A549 (cell line): ENCODE data around the gene UBAC1.

Experiments used
- CHD4 ChIP-seq: fragments of 200-600 bp; sonication (generic); IDR thresholded peaks from 2 replicates; pipeline ENCODE4 v1.6.1; 2016; ENCODE audit warnings: antibody characterized with exemption, mild to moderate bottlenecking, borderline replicate concordance
- EP300 ChIP-seq, 2 experiments: fragments of >200 bp; sonication (Bioruptor Twin); formaldehyde crosslinking; IDR thresholded peaks; 2 replicates in 1 of 2; 3 replicates in 1 of 2; pipeline ENCODE4 v1.6.1; 2016 to 2017
- FOSL2 ChIP-seq, 2 experiments: fragments of 450-650 bp in 1 of 2; fragments of >200 bp in 1 of 2; sonication (Bioruptor Twin) in 1 of 2; formaldehyde crosslinking; IDR thresholded peaks; 2 replicates each; pipeline versions ENCODE4 v1.5.0 to v1.6.1; 2016 to 2020; ENCODE audit warnings: mild to moderate bottlenecking in 1 of 2, moderate library complexity in 1 of 2
- JUN ChIP-seq, 2 experiments: fragments of >200 bp; sonication (Bioruptor Twin); formaldehyde crosslinking; IDR thresholded peaks; 2 replicates in 1 of 2; 3 replicates in 1 of 2; pipeline ENCODE4 v1.6.1; 2016 to 2017
- MYC ChIP-seq: IDR thresholded peaks from 2 replicates; pipeline ENCODE4 v1.6.1; 2012; ENCODE audit warnings: mild to moderate bottlenecking, inconsistent platforms, low read length, improper control_type of control experiment, borderline replicate concordance
- PHF8 ChIP-seq: fragments of 200-600 bp; sonication (generic); IDR thresholded peaks from 2 replicates; pipeline ENCODE4 v1.6.1; 2016; ENCODE audit warnings: low read depth, mild to moderate bottlenecking, antibody characterized with exemption, moderate library complexity, borderline replicate concordance
- POLR2A ChIP-seq: IDR thresholded peaks from 2 replicates; pipeline ENCODE4 v1.6.1; 2012; ENCODE audit warnings: mild to moderate bottlenecking, low read length
- RAD21 ChIP-seq, 2 experiments: fragments of >200 bp in 1 of 2; sonication (Bioruptor Twin) in 1 of 2; formaldehyde crosslinking in 1 of 2; IDR thresholded peaks in 1 of 2; conservative IDR thresholded peaks in 1 of 2; 2 replicates in 1 of 2; 3 replicates in 1 of 2; pipeline ENCODE4 v1.6.1; 2012 to 2018; ENCODE audit warnings: inconsistent platforms in 1 of 2
- SMC3 ChIP-seq: fragments of >200 bp; sonication (Bioruptor Twin); formaldehyde crosslinking; IDR thresholded peaks from 3 replicates; pipeline ENCODE4 v1.6.1; 2018; ENCODE audit warnings: inconsistent platforms
- ZC3H11A ChIP-seq: fragments of 450-650 bp; IDR thresholded peaks from 2 replicates; pipeline ENCODE4 v1.6.1; 2014; ENCODE audit warnings: antibody characterized with exemption, mild to moderate bottlenecking
- TF ChIP-seq, protein P1 (sequence below): fragments of >200 bp; sonication (Bioruptor Twin); formaldehyde crosslinking; IDR thresholded peaks from 3 replicates; pipeline ENCODE4 v1.5.1; 2016
- TF ChIP-seq, protein P2 (sequence below): IDR thresholded peaks from 2 replicates; pipeline ENCODE4 v1.6.1; 2012

DNA sequence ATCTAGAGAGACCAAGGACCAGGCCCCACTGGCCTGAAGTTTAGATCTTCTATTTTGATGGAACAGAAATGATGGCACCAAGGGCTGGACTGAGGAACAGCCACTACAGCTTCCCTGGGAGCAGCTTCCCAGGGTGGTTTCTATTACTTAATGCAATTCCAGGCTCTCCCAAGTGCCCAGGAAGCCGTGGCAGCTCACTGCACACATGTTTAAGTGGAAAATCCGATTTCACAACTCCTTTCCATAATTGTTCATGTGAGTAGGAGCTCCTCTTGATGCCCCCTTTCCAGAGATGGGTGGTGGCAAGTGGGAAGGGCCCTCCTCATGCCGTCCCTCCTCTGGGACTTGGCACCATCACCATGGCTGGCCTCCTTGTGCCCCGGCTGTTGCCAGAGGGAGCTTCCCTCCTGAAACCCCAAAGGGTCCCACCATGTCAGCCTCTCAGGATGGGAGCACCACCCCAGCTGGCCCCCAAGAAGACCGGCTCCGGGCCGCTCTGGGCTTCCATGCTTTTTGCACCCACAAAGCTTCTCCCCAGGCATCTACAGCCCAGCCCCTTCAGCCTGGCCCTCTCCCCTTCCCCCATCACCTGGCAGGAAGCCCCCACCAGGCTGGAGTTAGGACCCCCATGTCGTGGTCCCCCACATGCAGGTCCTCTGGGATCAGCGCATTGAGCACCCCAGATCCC is 9.1 kb upstream of the UBAC1 start:
- TF ChIP-seq SMC3 = no peak
- TF ChIP-seq, protein P1, sequence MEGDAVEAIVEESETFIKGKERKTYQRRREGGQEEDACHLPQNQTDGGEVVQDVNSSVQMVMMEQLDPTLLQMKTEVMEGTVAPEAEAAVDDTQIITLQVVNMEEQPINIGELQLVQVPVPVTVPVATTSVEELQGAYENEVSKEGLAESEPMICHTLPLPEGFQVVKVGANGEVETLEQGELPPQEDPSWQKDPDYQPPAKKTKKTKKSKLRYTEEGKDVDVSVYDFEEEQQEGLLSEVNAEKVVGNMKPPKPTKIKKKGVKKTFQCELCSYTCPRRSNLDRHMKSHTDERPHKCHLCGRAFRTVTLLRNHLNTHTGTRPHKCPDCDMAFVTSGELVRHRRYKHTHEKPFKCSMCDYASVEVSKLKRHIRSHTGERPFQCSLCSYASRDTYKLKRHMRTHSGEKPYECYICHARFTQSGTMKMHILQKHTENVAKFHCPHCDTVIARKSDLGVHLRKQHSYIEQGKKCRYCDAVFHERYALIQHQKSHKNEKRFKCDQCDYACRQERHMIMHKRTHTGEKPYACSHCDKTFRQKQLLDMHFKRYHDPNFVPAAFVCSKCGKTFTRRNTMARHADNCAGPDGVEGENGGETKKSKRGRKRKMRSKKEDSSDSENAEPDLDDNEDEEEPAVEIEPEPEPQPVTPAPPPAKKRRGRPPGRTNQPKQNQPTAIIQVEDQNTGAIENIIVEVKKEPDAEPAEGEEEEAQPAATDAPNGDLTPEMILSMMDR = no peak
- TF ChIP-seq POLR2A = no peak
- TF ChIP-seq CHD4 = no peak
- TF ChIP-seq JUN (IDR thresholded peaks at IDR 0.05) = no peak
- no peak for TF ChIP-seq FOSL2 (IDR thresholded peaks at IDR 0.05)
- no peak for TF ChIP-seq FOSL2 (CRISPR knock-in tag; IDR thresholded peaks at IDR 0.05)
- no peak for TF ChIP-seq ZC3H11A
- TF ChIP-seq MYC = no peak
- TF ChIP-seq EP300 (IDR thresholded peaks at IDR 0.05) = no peak
- TF ChIP-seq PHF8 = no peak
- TF ChIP-seq RAD21 (conservative IDR thresholded peaks at IDR 0.05 in 1 of 2, IDR thresholded peaks at IDR 0.05 in 1 of 2) = no peak
- TF ChIP-seq, protein P2, sequence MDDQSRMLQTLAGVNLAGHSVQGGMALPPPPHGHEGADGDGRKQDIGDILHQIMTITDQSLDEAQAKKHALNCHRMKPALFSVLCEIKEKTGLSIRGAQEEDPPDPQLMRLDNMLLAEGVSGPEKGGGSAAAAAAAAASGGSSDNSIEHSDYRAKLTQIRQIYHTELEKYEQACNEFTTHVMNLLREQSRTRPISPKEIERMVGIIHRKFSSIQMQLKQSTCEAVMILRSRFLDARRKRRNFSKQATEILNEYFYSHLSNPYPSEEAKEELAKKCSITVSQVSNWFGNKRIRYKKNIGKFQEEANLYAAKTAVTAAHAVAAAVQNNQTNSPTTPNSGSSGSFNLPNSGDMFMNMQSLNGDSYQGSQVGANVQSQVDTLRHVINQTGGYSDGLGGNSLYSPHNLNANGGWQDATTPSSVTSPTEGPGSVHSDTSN = no peak
